ENCODE results near the gene EPHB6.

DNA sequence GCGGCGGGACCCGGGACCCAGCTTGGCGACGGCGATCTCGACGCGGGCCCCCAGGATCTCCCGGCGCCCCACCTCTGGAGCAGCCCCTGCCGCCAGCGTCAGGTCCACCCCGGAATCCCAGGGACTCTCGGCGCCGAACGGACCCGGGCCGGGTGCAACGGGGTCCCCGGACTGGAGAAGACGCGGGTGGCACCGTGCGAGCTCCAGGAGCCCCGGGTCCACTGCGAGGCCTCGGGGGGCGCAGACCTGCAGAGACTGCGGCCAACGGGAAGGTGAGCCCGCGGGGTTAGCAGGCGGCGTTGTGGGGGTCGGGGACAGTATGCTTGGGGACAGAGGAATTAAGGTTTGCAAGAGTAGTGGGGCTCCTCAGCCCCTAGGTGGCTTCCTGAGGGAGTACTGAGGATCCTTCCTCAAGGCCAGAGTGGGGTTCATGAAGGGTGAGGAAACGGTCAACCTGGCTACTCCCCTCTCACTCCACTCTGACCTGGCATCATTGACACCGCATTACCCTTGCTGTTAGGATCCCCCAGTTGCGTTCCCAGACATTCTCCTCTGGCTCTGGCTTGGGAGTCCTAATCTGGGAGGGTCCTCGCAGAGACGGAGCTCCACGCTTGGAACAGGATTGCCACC is 353 bp downstream of the EPHB6 start:
- TF ChIP-seq, protein P1, sequence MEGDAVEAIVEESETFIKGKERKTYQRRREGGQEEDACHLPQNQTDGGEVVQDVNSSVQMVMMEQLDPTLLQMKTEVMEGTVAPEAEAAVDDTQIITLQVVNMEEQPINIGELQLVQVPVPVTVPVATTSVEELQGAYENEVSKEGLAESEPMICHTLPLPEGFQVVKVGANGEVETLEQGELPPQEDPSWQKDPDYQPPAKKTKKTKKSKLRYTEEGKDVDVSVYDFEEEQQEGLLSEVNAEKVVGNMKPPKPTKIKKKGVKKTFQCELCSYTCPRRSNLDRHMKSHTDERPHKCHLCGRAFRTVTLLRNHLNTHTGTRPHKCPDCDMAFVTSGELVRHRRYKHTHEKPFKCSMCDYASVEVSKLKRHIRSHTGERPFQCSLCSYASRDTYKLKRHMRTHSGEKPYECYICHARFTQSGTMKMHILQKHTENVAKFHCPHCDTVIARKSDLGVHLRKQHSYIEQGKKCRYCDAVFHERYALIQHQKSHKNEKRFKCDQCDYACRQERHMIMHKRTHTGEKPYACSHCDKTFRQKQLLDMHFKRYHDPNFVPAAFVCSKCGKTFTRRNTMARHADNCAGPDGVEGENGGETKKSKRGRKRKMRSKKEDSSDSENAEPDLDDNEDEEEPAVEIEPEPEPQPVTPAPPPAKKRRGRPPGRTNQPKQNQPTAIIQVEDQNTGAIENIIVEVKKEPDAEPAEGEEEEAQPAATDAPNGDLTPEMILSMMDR (IDR thresholded peaks at IDR 0.05) = no peak
- no peak for TF ChIP-seq POLR2A (IDR thresholded peaks at IDR 0.05)
